ENCODE data around the gene TEX44.
A peak's percentile ranks its signal among the peaks of the same experiment; 100 is the strongest.

TEX44 gene

GRCh38 chr2:231604101-231604684, 11.5 kb downstream of the TEX44 start:
- H3K27ac ChIP-seq (ENCODE audit: low read length) = 0 out of 2 replicates have a peak overlapping the region, but pooled peaks have one; percentile 29
- H3K9me3 ChIP-seq (ENCODE audit: insufficient read depth, low read length) = no peaks in the 10 kb centered on the region
- TF ChIP-seq EZH2phosphoT487 (IDR thresholded peaks at IDR 0.05; ENCODE audit: low read depth) = no peak
- TF ChIP-seq CTCF (IDR thresholded peaks at IDR 0.05; ENCODE audit: low read depth, low read length) = no peak
- peak overlapping the region; percentile 93 for H3K4me3 ChIP-seq (ENCODE audit: low read length)
- no peaks in the 10 kb centered on the region for H3K79me2 ChIP-seq (ENCODE audit: low read length)
- peak overlapping the region; percentile 99 for H3K4me2 ChIP-seq (ENCODE audit: low read length)
- peaks cover 17% of the 10 kb centered on the region for H3K4me1 ChIP-seq (ENCODE audit: low read length)
- no peaks in the 10 kb centered on the region for H3K36me3 ChIP-seq (replicated peaks; ENCODE audit: low read depth, low read length)
- H2AFZ ChIP-seq (ENCODE audit: low read depth, low read length) = no peak overlapping the region
- H3K9ac ChIP-seq (ENCODE audit: low read length) = peak overlapping the region; percentile 78
- H3K27me3 ChIP-seq (ENCODE audit: low read depth, low read length) = no peaks in the 10 kb centered on the region
- H4K20me1 ChIP-seq (ENCODE audit: insufficient read depth, low read length) = no peaks in the 10 kb centered on the region

- H3K79me2 ChIP-seq (ENCODE audit: low read length) = no peaks in the 10 kb centered on the region
- peaks cover 17% of the 10 kb centered on the region for H3K4me1 ChIP-seq (ENCODE audit: low read length)
- no peaks in the 10 kb centered on the region for H3K9me3 ChIP-seq (ENCODE audit: insufficient read depth, low read length)
- peak overlapping the region; percentile 93 for H3K4me3 ChIP-seq (ENCODE audit: low read length)
- H3K27ac ChIP-seq (ENCODE audit: low read length) = peak overlapping the region; percentile 40; the same call in 1 of the 2 replicates
- 0 out of 2 replicates have a peak overlapping the region, but pooled peaks have one; percentile 66 for H2AFZ ChIP-seq (ENCODE audit: low read depth, low read length)
- no peaks in the 10 kb centered on the region for H3K27me3 ChIP-seq (ENCODE audit: low read depth, low read length)
- peak overlapping the region; percentile 99 for H3K4me2 ChIP-seq (ENCODE audit: low read length)
- no peaks in the 10 kb centered on the region for H4K20me1 ChIP-seq (ENCODE audit: insufficient read depth, low read length)
- no peak for TF ChIP-seq CTCF (IDR thresholded peaks at IDR 0.05; ENCODE audit: low read depth, low read length)
- TF ChIP-seq EZH2phosphoT487 (IDR thresholded peaks at IDR 0.05; ENCODE audit: low read depth) = no peak
- peak overlapping the region; percentile 78 for H3K9ac ChIP-seq (ENCODE audit: low read length)
- no peaks in the 10 kb centered on the region for H3K36me3 ChIP-seq (replicated peaks; ENCODE audit: low read depth, low read length)
These were observed 12.3 kb downstream of the TEX44 start for GRCh38 chr2:231604685-231605606.

- Histone ChIP-seq H4K20me1 (ENCODE audit: insufficient read depth, low read length) (no peaks in the 10 kb centered on the region), H3K9ac (ENCODE audit: low read length) (no peak overlapping the region), H3K4me2 (ENCODE audit: low read length) (peak overlapping the region; percentile 99), H3K36me3 (replicated peaks; ENCODE audit: low read depth, low read length) (no peaks in the 10 kb centered on the region), H3K9me3 (ENCODE audit: insufficient read depth, low read length) (no peaks in the 10 kb centered on the region), H3K27me3 (ENCODE audit: low read depth, low read length) (no peaks in the 10 kb centered on the region), H3K4me1 (ENCODE audit: low read length) (peaks cover 17% of the 10 kb centered on the region), H2AFZ (ENCODE audit: low read depth, low read length) (no peak overlapping the region), H3K4me3 (ENCODE audit: low read length) (no peak overlapping the region), H3K27ac (ENCODE audit: low read length) (no peak overlapping the region), H3K79me2 (ENCODE audit: low read length) (no peaks in the 10 kb centered on the region)
- TF ChIP-seq EZH2phosphoT487 (IDR thresholded peaks at IDR 0.05; ENCODE audit: low read depth) = no peak
- TF ChIP-seq CTCF (IDR thresholded peaks at IDR 0.05; ENCODE audit: low read depth, low read length) = no peak
These were observed 13.0 kb downstream of the TEX44 start for GRCh38 chr2:231605607-231606091.

GRCh38 chr2:231606941-231607340, 14.3 kb downstream of the TEX44 start:
- H3K9me3 ChIP-seq (ENCODE audit: insufficient read depth, low read length) = no peaks in the 10 kb centered on the region
- H3K79me2 ChIP-seq (ENCODE audit: low read length) = no peaks in the 10 kb centered on the region
- peaks cover 20% of the 10 kb centered on the region for H3K4me1 ChIP-seq (ENCODE audit: low read length)
- H3K4me2 ChIP-seq (ENCODE audit: low read length) = no peak overlapping the region
- H4K20me1 ChIP-seq (ENCODE audit: insufficient read depth, low read length) = no peaks in the 10 kb centered on the region
- no peak overlapping the region for H3K4me3 ChIP-seq (ENCODE audit: low read length)
- no peak for TF ChIP-seq EZH2phosphoT487 (IDR thresholded peaks at IDR 0.05; ENCODE audit: low read depth)
- no peak for TF ChIP-seq CTCF (IDR thresholded peaks at IDR 0.05; ENCODE audit: low read depth, low read length)
- no peaks in the 10 kb centered on the region for H3K27me3 ChIP-seq (ENCODE audit: low read depth, low read length)
- no peak overlapping the region for H3K9ac ChIP-seq (ENCODE audit: low read length)
- H2AFZ ChIP-seq (ENCODE audit: low read depth, low read length) = no peak overlapping the region
- H3K36me3 ChIP-seq (replicated peaks; ENCODE audit: low read depth, low read length) = no peaks in the 10 kb centered on the region
- no peak overlapping the region for H3K27ac ChIP-seq (ENCODE audit: low read length)
